ENCODE results near the gene LSM14B.

DNA sequence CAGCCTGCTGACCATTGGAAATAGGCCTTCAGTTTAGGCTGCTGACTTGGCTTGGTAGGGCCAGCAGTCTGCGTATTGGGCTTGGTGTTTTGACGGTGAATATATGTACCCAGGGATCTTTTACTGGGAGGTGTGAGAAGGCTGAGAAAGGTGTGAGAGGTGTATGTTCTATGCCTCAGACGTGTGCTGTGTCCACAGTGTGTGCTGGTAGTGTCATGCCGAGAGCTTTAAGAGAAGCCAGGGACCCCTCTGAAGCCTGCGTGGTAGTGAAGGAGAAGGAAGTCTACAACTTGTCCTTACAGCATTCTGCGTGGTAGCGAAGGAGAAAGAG, 23.4 kb downstream of the LSM14B start:
- TF ChIP-seq, protein P1, sequence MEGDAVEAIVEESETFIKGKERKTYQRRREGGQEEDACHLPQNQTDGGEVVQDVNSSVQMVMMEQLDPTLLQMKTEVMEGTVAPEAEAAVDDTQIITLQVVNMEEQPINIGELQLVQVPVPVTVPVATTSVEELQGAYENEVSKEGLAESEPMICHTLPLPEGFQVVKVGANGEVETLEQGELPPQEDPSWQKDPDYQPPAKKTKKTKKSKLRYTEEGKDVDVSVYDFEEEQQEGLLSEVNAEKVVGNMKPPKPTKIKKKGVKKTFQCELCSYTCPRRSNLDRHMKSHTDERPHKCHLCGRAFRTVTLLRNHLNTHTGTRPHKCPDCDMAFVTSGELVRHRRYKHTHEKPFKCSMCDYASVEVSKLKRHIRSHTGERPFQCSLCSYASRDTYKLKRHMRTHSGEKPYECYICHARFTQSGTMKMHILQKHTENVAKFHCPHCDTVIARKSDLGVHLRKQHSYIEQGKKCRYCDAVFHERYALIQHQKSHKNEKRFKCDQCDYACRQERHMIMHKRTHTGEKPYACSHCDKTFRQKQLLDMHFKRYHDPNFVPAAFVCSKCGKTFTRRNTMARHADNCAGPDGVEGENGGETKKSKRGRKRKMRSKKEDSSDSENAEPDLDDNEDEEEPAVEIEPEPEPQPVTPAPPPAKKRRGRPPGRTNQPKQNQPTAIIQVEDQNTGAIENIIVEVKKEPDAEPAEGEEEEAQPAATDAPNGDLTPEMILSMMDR (IDR thresholded peaks at IDR 0.05; ENCODE audit: low read length), result no peak
- no peak for TF ChIP-seq EZH2 (IDR thresholded peaks at IDR 0.05; ENCODE audit: borderline replicate concordance, low read length)

Data from OCI-LY1 (cell line).